Left ventricle myocardium inferior (tissue), 1 donor: ENCODE data around the gene KIF18B. TPM values are rescaled to one million over a fixed set of nuclear protein-coding genes. Genes with fewer than 3 reads are reported as not detected.
A peak's percentile ranks its signal among the peaks of the same experiment; 100 is the strongest.

Experiments used
- DNase-seq: peaks from one replicate; pipeline ENCODE4 v3.0.0-alpha.2; 2020
- H3K27ac ChIP-seq: fragments of 200-600 bp; replicated peaks from 2 replicates; pipeline ENCODE4 v1.8.0; 2021
- H3K27me3 ChIP-seq: fragments of 200-600 bp; 2 replicates; pipeline ENCODE4 v1.8.0; 2021; ENCODE audit warnings: low read depth
- H3K36me3 ChIP-seq: fragments of 200-600 bp; 2 replicates; pipeline ENCODE4 v1.8.0; 2021
- H3K4me1 ChIP-seq: fragments of 200-600 bp; 2 replicates; pipeline ENCODE4 v1.8.0; 2021
- H3K4me3 ChIP-seq: fragments of 200-600 bp; 2 replicates; pipeline ENCODE4 v1.8.0; 2021; ENCODE audit warnings: mild to moderate bottlenecking, moderate library complexity
- H3K9me3 ChIP-seq: fragments of 200-600 bp; replicated peaks from 2 replicates; pipeline ENCODE4 v1.8.0; 2021
- intact Hi-C: fragments of 100-400 bp; cut with micrococcal nuclease; formaldehyde crosslinking; loops from one replicate; pipeline ENCODE4 v1.11.0; 2022
- total RNA-seq: library from RNA; stranded (reverse); fragmentation: NEBNext Ultra II Directional; extraction: Animal tissue kit (Norgen Biotek cat#: 25700); gene quantifications from one replicate; pipeline ENCODE4 v1.2.1, GENCODE V29; 2021
- TF ChIP-seq, protein P1 (sequence below): fragments of 200-600 bp; IDR thresholded peaks from 2 replicates; pipeline ENCODE4 v1.8.0; 2021; ENCODE audit warnings: antibody characterized with exemption, mild to moderate bottlenecking, borderline replicate concordance
- donor health status: DM: no; HTN: yes; CAD: no; lungs with severe emphysema.

The KIF18B gene
- total RNA-seq, 1 donor from 2014 or later, result 0.49 TPM

DNA sequence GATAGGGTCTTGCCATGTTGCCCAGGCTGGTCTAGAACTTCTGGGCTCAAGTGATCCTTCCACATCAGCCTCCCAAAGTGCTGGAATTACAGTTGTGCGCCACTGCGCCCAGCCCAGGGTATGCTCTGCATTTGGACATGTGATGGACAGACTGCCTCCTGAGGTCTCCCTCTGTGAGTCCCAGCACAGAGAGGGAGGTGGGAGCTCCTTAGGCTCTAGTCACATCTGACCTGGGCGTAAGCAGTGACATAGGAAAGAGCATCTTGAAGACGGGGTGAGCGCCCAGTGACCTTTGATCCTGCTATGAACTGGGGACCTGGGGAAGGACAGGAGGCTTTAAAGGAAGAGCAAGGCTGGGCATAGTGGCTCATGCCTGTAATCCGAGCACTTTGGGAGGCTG lies 30.1 kb downstream of the KIF18B start:
- Histone ChIP-seq H3K4me3 (no peak overlapping the region), H3K9me3 (no peaks in the 10 kb centered on the region), H3K4me1 (peaks cover 51% of the 10 kb centered on the region), H3K36me3 (no peaks in the 10 kb centered on the region), H3K27ac (peak overlapping the region; percentile 79), H3K27me3 (peaks cover 26% of the 10 kb centered on the region)
- DNase-seq, result no peak
- TF ChIP-seq, protein P1, sequence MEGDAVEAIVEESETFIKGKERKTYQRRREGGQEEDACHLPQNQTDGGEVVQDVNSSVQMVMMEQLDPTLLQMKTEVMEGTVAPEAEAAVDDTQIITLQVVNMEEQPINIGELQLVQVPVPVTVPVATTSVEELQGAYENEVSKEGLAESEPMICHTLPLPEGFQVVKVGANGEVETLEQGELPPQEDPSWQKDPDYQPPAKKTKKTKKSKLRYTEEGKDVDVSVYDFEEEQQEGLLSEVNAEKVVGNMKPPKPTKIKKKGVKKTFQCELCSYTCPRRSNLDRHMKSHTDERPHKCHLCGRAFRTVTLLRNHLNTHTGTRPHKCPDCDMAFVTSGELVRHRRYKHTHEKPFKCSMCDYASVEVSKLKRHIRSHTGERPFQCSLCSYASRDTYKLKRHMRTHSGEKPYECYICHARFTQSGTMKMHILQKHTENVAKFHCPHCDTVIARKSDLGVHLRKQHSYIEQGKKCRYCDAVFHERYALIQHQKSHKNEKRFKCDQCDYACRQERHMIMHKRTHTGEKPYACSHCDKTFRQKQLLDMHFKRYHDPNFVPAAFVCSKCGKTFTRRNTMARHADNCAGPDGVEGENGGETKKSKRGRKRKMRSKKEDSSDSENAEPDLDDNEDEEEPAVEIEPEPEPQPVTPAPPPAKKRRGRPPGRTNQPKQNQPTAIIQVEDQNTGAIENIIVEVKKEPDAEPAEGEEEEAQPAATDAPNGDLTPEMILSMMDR, result no peak
- intact Hi-C loops, result no loop called here

DNA sequence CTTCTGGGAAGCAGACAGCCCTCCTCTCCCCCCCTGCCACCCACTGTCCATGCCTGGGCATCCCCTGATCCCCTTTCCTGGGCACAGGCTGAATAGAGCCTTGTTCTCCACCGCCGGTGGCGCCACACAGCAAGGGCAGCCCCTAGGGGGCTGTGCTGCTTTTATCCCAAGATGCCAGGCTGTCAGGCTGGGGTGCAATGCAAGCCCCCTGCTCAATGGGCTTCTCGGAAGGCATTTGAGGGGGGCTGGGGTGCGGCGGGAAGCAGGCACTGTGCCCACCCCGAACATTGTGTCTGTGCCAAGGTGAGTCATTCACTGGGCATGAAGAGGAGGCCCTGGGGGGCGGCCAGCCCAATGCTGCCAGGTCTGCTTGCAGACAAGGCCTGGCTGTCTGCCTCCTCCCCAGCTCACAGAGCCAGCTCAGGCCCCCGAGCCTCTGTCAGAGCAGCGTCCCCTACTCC lies 30.8 kb downstream of the KIF18B start:
- H3K4me1 ChIP-seq, result peaks cover 46% of the 10 kb centered on the region
- DNase-seq, result peak; percentile 73
- TF ChIP-seq, protein P1, result no peak
- H3K27me3 ChIP-seq, result peaks cover 32% of the 10 kb centered on the region
- peak overlapping the region; percentile 79 for H3K27ac ChIP-seq
- intact Hi-C loops, result no loop called here
- no peak overlapping the region for H3K4me3 ChIP-seq
- no peaks in the 10 kb centered on the region for H3K9me3 ChIP-seq
- no peaks in the 10 kb centered on the region for H3K36me3 ChIP-seq

DNA sequence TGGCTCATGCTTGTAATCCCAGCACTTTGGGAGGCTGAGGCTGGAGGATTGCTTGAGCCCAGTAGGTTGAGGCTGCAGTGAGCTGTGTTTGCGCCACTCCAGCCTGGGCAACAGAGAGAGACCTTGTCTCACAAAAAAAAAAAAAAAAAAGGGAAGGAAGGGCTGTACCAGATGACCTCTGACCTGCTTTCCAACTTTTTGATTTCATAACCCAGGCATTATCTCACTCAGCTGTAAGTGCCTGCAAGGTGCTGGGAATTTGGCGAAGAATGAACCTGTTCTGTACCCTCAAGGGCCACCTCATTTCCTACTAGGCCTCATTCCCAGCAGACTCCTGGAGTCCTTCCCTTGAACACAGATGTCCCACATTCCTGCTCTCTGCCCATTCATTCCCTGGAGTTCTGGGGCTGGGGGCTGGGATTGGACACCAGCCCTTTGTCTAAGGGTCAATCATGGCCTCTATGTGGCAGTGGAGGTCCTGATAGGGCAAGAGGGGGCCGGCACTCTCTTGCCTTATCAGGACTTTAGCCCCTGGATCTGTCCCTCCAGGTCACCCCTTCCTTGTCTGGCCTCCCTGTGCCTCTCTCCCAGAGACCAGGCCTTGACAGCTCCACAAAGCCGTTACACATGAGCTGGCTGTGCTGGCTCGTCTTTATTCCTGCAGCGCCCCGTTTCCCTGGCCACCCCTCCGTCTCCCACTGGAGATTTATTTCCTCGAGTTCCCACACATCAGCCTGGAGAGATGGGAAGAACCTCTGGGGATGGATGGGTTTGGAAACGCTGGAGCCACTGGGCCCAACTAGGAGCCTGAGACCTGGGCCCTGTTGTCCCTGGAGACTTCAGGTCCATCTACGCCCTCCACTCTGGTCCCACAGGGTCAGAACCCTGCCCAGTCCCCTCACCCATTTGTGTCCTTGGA lies 31.5 kb downstream of the KIF18B start:
- TF ChIP-seq, protein P1, result no peak
- Histone ChIP-seq H3K4me3 (no peak overlapping the region), H3K27me3 (peaks cover 39% of the 10 kb centered on the region), H3K9me3 (no peaks in the 10 kb centered on the region), H3K4me1 (peaks cover 46% of the 10 kb centered on the region), H3K36me3 (no peaks in the 10 kb centered on the region), H3K27ac (peak overlapping the region; percentile 79)
- no peak for DNase-seq
- intact Hi-C loops, result no loop called here

DNA sequence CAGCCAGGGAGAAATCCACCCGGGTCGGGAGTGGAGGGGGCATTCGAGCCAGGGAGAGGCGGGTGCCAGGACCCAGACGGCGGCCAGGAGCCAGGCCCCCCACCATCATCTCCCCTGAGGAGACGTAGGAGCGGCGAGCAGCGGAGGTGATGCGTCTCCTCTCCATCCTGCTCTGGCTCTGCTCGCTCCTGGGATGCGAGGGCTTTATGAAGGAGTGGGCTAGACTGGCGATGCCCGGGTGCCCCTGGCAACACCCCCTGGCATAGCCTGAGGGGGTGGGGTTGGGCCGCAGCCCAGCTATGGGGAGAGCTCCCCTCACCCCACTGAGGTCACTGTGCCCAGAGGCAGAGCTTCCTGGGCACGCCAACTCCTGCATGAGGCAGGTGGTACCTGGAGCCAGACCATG lies 32.2 kb downstream of the KIF18B start, which contains the start of gene GFAP:
Gene GFAP, minus strand, starts transcription at position 180 of the 406 bp plus-strand sequence. Its CDS starts 14 bp downstream, at position 166.
- Histone ChIP-seq H3K36me3 (no peaks in the 10 kb centered on the region), H3K4me3 (no peak within 1 kb of the TSS), H3K27ac (peak within 1 kb of the TSS; percentile 79), H3K27me3 (peaks cover 47% of the 10 kb centered on the region), H3K4me1 (peaks cover 43% of the 10 kb centered on the region), H3K9me3 (no peaks in the 10 kb centered on the region)
- TF ChIP-seq, protein P1, result no peak
- intact Hi-C loops, result no loop called here
- no peak for DNase-seq

DNA sequence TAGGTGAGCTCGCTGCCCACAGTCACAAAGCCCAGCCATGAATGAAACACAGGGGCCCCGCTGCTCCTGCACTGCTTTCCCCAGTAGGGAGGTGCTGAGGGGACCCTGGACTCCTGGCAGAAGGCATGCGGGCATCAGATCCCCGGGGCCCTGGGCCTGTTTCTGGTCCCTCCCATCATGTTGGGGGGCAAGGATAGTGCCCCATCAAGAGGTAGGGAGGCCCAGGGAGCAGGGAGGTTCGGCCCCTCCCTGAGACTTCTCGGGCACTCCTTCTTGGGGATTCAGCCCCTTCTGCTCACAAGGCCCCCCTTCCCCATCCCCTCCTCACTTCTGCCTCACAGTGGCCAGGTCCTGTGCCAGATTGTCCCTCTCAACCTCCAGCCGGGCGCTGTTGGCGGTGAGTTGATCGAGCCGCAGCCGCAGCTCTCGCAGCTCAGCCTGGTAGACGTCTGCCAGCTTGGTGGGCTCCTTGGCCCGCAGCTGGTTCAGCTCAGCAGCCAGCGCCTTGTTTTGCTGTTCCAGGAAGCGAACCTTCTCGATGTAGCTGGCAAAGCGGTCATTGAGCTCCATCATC lies 32.8 kb downstream of the KIF18B start:
- Histone ChIP-seq H3K4me3 (no peak overlapping the region), H3K36me3 (no peaks in the 10 kb centered on the region), H3K4me1 (peaks cover 39% of the 10 kb centered on the region), H3K27me3 (peaks cover 49% of the 10 kb centered on the region), H3K27ac (no peak overlapping the region), H3K9me3 (no peaks in the 10 kb centered on the region)
- no peak for DNase-seq
- intact Hi-C loops, result no loop called here
- TF ChIP-seq, protein P1, result no peak
